ENCODE measurements around the gene CALHM1. TPM values are rescaled to one million over a fixed set of nuclear protein-coding genes. Genes with fewer than 3 reads are reported as not detected.

CALHM1 gene
- total and polyA plus RNA-seq, 2 of the 13 experiments (the other 11 are each of a cell fraction or from before 2014, with no cell fraction given), result 0.04 TPM; not detected in 1

- ChIA-PET CTCF (ENCODE audit: low intra/inter-chr PET ratio, low total read pairs) (no interaction called here), POLR2A (no interaction called here)
- no TSS peak for BruUV-seq (replicated peaks)
- H3K27me3 ChIP-seq (ENCODE audit: control insufficient read depth in 1 of 2, insufficient read depth in 2 of 2, low read length in 2 of 2), result no peaks in the 10 kb centered on the region
- no peaks in the 10 kb centered on the region for H3K79me2 ChIP-seq (ENCODE audit: insufficient read depth, low read length)
- no peak overlapping the region for H2AFZ ChIP-seq (ENCODE audit: low read length)
- DNase-seq (ENCODE audit: low spot score), result no peak
- H4K20me1 ChIP-seq (ENCODE audit: insufficient read depth, low read length), result no peaks in the 10 kb centered on the region
- H3K9ac ChIP-seq (ENCODE audit: insufficient read depth, low read depth, low read length), result no peak overlapping the region
- no peak for FAIRE-seq
- intact Hi-C loops (cut with micrococcal nuclease; ENCODE audit: unreplicated experiment) (no loop called here), in situ Hi-C loops (cut with HindIII; ENCODE audit: extremely low pct_ligation_motif_present, low pct_unique_long_range_greater_than_20kb) (no loop called here)
- peaks cover 21% of the 10 kb centered on the region for H3K4me1 ChIP-seq (ENCODE audit: insufficient read depth, low read length)
- H3K4me2 ChIP-seq (ENCODE audit: low read depth, low read length), result no peak overlapping the region
- H3K36me3 ChIP-seq (replicated peaks in 1 of 2; ENCODE audit: control insufficient read depth in 1 of 2, insufficient read depth in 2 of 2, low read length in 2 of 2), result peaks cover 45 to 88% of the 10 kb centered on the region in 2 experiments
- 97% methylated on average over 14 of the region's 14 CpGs for WGBS (ENCODE audit: low lambda C conversion rate)
- no peaks in the 10 kb centered on the region for H3K9me3 ChIP-seq (ENCODE audit: low read length)
- TF ChIP-seq ZNF850 (CRISPR knock-in tag; conservative IDR thresholded peaks at IDR 0.05) (no peak), ZNF143 (CRISPR knock-in tag; IDR thresholded peaks at IDR 0.05) (no peak), HHEX (CRISPR knock-in tag; IDR thresholded peaks at IDR 0.05) (no peak), ZNF263 (CRISPR knock-in tag; IDR thresholded peaks at IDR 0.05) (no peak), POLR2G (IDR thresholded peaks at IDR 0.05; ENCODE audit: low read depth, low read length) (no peak), PREB (CRISPR knock-in tag; IDR thresholded peaks at IDR 0.05) (no peak), TRIM22 (IDR thresholded peaks at IDR 0.05) (no peak), ZNF878 (CRISPR knock-in tag; IDR thresholded peaks at IDR 0.05) (no peak), GZF1 (CRISPR knock-in tag; IDR thresholded peaks at IDR 0.05) (no peak), ZNF513 (CRISPR knock-in tag; conservative IDR thresholded peaks at IDR 0.05) (no peak)
- H3K27ac ChIP-seq (ENCODE audit: extremely low read length, insufficient read depth, low read length), result no peak overlapping the region
- no peak overlapping the region for H3K4me3 ChIP-seq (replicated peaks in 1 of 3; ENCODE audit: insufficient read depth in 1 of 3, low read depth in 2 of 3, low read length in 3 of 3)
- ATAC-seq, result no peak
Measured at GRCh38 chr10:103440416-103440815, 18.3 kb downstream of the CALHM1 start.

Data from HepG2 (cell line).